HepG2 (cell line): ENCODE results near the gene CTF1. TPM values are rescaled to one million over a fixed set of nuclear protein-coding genes. Genes with fewer than 3 reads are reported as not detected.

Source experiments
- AGO1 ChIP-seq: fragments of 200-400 bp; formaldehyde crosslinking; IDR thresholded peaks from 2 replicates; pipeline ENCODE4 v1.6.1; 2017; ENCODE audit warnings: mild to moderate bottlenecking, low read depth, low read length, moderate library complexity; ENCODE audit not compliant: poor library complexity, severe bottlenecking
- KLF6 ChIP-seq: IDR thresholded peaks from 2 replicates; pipeline ENCODE4 v1.8.0; 2016; ENCODE audit warnings: missing biosample characterization, missing genetic modification reagents
- MED13 ChIP-seq: sonication (generic); formaldehyde crosslinking; IDR thresholded peaks from 2 replicates; pipeline ENCODE4 v1.5.0; 2020; ENCODE audit warnings: missing genetic modification reagents
- NR2F6 ChIP-seq, 2 experiments: IDR thresholded peaks; 2 replicates each; pipeline ENCODE4 v1.6.1; 2016; ENCODE audit warnings: antibody characterized with exemption in 1 of 2, mild to moderate bottlenecking in 1 of 2
- PCBP2 ChIP-seq: fragments of 200-400 bp; formaldehyde crosslinking; optimal IDR thresholded peaks from 2 replicates; pipeline ENCODE3; 2018; ENCODE audit warnings: low read length, low read depth; ENCODE audit not compliant: poor library complexity, severe bottlenecking
- TCF7L2 ChIP-seq: IDR thresholded peaks from 2 replicates; pipeline ENCODE4 v1.6.1; 2011; ENCODE audit warnings: mild to moderate bottlenecking, low read depth, low read length, moderate library complexity
- ZNF281 ChIP-seq: sonication (generic); formaldehyde crosslinking; IDR thresholded peaks from 2 replicates; pipeline ENCODE4 v1.4.0; 2020; ENCODE audit warnings: missing genetic modification reagents, borderline replicate concordance
- ZNF468 ChIP-seq: sonication (generic); formaldehyde crosslinking; IDR thresholded peaks from 2 replicates; pipeline ENCODE4 v1.8.0; 2022; ENCODE audit warnings: mild to moderate bottlenecking, moderate library complexity, missing genetic modification reagents
- ZNF510 ChIP-seq: sonication (generic); formaldehyde crosslinking; IDR thresholded peaks from 2 replicates; pipeline ENCODE4 v1.4.0; 2020; ENCODE audit warnings: low read depth, mild to moderate bottlenecking, missing genetic modification reagents
- polyA plus RNA-seq, 8 experiments: library from polyadenylated mRNA; depleted of rRNA in 3 of 8; stranded (reverse) in 7 of 8; unstranded in 1 of 8; fragments of >200 nt; fragmentation: Illumina TruSeq in 4 of 8; extraction: Trizol in 4 of 8; gene quantifications; 2 replicates each; pipeline versions ENCODE4 v1.2.1 to v1.2.3, GENCODE V29; 2011 to 2016; ENCODE audit warnings: low read depth in 4 of 8, missing spikeins in 1 of 8, mixed read lengths in 1 of 8; ENCODE audit not compliant: insufficient read depth in 1 of 8
- total RNA-seq, 5 experiments: library from RNA; depleted of rRNA; stranded (reverse); fragments of >200 nt; fragmentation: Illumina TruSeq; extraction: Trizol; gene quantifications; 2 replicates each; pipeline ENCODE4 v1.2.3, GENCODE V29; 2016; ENCODE audit warnings: low read depth in 1 of 5

Gene CTF1
- total and polyA plus RNA-seq, 2 of the 13 experiments (the other 11 are each of a cell fraction or from before 2014, with no cell fraction given), result 0.13 to 1.8 TPM

- TF ChIP-seq TCF7L2 (no peak), PCBP2 (no peak), MED13 (CRISPR knock-in tag) (no peak; the same call in 1 of the 2 replicates), ZNF510 (CRISPR knock-in tag) (no peak; the same call in 1 of the 2 replicates), ZNF281 (0 out of 2 replicates have a peak, but pooled peaks have one; percentile 5), AGO1 (no peak), NR2F6 (IDR thresholded peaks at IDR 0.05) (no peak), NR2F6 (CRISPR knock-in tag; IDR thresholded peaks at IDR 0.05) (peak; percentile 32; the same call in 1 of the 2 replicates), ZNF468 (CRISPR knock-in tag) (no peak), KLF6 (CRISPR knock-in tag) (peak; percentile 27; the same call in 1 of the 2 replicates)
Measured at GRCh38 chr16:30921748-30922419, 25.5 kb downstream of the CTF1 start (continued).
